Measurements from ENCODE around the gene SANBR.

SANBR gene

DNA sequence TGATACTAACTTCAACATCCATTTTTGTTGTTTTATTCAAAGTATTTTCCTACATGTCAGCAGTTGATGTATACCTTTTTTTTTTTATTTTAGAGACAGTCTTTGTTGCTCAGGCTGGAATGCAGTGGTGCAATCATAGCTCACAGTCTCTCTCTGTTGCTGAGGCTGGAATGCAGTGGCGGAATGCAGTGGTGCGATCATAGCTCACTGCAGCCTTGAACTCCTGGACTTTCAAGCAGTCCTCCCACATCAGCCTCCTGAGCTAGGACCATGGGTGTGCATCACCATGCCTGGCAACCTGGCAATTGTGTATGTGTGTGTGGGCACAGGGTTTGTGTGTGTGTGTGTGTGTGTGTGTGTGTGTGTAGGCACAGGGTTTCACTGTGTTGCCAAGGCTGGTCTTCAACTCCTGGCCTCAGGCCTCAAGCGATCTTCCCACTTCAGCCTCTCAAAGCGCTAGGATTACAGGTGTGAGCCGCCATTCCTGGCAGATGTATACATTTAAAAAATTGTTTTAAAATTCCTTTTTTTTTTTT, 24.8 kb downstream of the SANBR start:
- no peak for DNase-seq

DNA sequence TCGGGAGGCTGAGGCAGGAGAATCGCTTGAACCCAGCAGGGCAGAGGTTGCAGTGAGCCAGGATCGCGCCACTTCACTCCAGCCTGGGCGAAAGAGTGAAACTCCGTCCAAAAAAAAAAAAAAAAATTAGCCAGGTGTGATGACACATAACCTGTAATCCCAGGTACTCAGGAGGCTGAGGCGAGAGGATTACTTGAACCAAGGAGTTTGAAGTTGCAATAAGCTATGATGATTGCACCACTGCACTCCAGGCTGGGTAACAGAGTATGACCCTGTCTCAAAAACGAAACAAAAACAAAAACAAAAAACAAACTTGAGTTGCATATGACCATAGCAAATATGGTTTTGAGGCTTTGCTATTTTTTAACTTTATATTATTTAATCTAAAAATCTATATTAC, 25.8 kb downstream of the SANBR start:
- DNase-seq: no peak

DNA sequence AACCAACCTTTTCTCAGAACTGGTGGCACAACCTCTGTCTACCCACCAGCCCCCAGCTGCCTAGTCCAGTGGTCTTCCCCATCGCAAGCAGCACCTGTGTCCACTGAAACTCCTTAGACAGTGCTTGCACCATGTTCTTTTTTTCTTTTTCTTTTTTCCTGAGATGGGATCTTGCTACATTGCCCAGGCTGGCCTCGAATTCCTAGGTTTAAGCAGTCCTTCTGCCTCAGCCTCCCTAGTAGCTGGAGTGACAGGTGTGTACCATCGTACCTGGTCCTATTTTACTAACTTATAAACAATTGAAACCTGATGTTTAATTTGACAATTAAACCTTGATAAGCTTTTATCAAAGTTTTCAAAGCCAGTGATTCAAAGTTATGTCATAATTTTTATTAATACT, 30.8 kb downstream of the SANBR start:
- DNase-seq: no peak

DNA sequence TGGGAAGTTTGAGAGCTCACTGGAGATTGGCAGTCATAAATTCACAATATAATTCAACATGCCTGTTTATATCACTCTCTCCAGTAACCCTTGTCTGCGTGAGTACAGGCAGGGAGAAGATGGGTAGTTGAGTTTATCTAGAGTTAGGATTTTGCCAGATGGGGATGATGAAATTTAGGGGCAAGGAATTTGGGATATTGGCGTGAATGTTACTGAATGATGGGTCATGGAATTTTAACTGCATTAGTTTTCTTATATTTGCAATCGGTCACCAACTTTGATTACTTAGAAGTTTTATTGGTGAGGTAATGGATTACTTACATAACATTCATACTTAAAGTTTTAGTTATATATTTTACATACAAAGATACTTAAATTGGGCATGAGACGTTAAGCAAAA, 35.1 kb downstream of the SANBR start:
- no peak for DNase-seq

DNA sequence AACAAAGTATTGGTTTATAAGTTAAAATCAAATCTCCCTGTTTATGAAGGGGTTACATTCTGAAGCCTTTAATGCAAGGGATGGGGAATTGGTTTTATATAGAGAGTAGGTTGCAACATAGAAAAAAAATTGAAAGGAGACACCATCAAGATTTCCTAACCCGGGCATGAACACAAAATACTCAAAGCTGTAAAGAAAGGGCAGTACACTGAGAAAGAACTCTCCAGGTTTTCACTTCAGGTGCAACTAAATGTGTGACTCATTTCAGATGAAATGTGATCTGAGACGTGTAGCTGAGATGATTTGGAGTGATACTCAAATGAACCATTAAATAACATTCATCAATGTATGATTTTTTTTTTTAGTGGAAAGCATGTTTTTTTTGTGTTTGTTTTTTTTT, 43.6 kb downstream of the SANBR start:
- DNase-seq: no peak

DNA sequence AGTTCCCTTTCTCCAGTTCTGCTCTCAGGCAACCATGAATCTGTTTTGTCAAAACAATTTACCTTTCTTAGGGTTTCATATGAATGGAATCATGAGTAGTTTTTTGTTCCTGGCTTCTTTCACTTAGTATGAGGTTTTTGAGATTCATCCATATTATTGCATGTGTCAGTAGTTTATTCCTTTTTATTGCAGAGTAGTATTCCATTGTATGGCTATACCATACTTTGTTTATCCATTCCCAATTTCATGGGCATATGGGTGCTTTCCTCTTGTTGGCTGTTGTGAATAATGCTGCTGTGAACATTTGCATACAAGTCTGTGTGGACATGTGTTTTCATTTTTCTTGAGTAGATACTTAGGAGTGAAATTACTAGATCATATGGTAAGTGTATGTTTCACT, 46.0 kb downstream of the SANBR start:
- DNase-seq: no peak

DNA sequence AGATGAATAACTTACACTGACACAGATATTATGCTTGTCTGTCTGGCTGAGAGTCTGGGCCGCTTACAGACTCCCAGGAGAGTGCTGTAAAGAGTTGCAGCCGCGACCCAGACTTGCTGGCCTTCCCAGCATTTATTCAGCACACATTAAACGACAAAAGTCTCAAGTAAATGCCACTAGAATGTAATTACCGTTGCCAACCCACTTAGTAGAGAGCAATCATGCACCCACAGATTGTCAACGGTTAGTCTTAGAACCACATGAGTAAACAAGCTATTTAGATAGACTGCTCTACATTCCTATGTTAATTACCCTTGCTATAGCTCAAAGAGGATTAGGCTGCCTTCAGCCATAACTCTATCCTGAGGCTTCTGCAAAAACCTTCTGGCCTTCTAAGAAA, 48.5 kb downstream of the SANBR start:
- no peak for DNase-seq
